Panc1 (cell line): Measurements from ENCODE around the gene CPD.

Experiments used
- POLR2AphosphoS5 ChIP-seq: IDR thresholded peaks from 2 replicates; pipeline ENCODE4 v1.6.1; 2012; ENCODE audit warnings: mild to moderate bottlenecking, low read depth, low read length, moderate library complexity
- TCF7L2 ChIP-seq: IDR thresholded peaks from 2 replicates; pipeline ENCODE4 v1.6.1; 2011; ENCODE audit warnings: mild to moderate bottlenecking, low read depth, low read length, inconsistent platforms
- TF ChIP-seq, protein P1 (sequence below): fragments of 450-650 bp; IDR thresholded peaks from 2 replicates; pipeline ENCODE4 v1.5.1; 2017; ENCODE audit warnings: mild to moderate bottlenecking

DNA sequence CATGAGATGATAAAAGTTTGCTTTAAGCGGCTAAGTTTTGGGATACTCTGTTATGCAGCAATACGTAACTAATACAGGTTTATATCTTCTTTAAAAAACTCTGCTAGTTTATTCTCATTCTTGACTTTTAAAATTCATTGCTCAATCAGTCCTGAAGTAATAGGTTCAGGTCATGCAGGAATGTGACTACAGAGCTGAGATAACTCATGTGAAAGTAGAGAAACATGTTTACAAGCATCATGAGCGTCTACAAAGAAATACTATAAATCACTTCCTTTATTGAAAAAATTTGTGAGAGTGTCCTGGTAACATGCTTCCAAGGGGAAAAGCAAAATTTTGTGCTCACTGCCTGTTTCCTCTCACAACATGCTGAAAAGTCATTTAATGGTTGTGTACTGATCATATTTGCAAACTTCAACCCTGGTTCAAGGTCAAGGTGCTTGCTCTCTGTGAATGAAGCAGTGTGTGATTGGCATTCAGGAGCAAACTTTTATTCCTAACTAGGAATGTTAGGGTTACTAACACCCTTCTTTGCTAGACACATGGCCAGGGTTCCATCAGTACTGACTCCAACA, 32.4 kb upstream of the CPD start:
- TF ChIP-seq, protein P1, sequence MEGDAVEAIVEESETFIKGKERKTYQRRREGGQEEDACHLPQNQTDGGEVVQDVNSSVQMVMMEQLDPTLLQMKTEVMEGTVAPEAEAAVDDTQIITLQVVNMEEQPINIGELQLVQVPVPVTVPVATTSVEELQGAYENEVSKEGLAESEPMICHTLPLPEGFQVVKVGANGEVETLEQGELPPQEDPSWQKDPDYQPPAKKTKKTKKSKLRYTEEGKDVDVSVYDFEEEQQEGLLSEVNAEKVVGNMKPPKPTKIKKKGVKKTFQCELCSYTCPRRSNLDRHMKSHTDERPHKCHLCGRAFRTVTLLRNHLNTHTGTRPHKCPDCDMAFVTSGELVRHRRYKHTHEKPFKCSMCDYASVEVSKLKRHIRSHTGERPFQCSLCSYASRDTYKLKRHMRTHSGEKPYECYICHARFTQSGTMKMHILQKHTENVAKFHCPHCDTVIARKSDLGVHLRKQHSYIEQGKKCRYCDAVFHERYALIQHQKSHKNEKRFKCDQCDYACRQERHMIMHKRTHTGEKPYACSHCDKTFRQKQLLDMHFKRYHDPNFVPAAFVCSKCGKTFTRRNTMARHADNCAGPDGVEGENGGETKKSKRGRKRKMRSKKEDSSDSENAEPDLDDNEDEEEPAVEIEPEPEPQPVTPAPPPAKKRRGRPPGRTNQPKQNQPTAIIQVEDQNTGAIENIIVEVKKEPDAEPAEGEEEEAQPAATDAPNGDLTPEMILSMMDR, result no peak
- TF ChIP-seq TCF7L2 (no peak), POLR2AphosphoS5 (no peak)
